Sigmoid colon (tissue), 7 donors: ENCODE results near the gene UBR3. TPM values are rescaled to one million over a fixed set of nuclear protein-coding genes. Genes with fewer than 3 reads are reported as not detected.

Experiments used
- DNase-seq: peaks from one replicate; pipeline ENCODE4 v3.0.0-alpha.2; 2019
- H3K27ac ChIP-seq, 4 donors: fragments of 200-600 bp; sonication (generic); one replicate each; pipeline ENCODE4 v1.5.1; 2016 to 2019; ENCODE audit warnings: mild to moderate bottlenecking in 1 of 4
- H3K27me3 ChIP-seq, 3 donors: fragments of 200-600 bp; sonication (generic); one replicate each; pipeline ENCODE4 v1.5.1; 2019; ENCODE audit warnings: mild to moderate bottlenecking in 1 of 3
- H3K36me3 ChIP-seq, 4 donors: fragments of 200-600 bp; sonication (generic); one replicate each; pipeline ENCODE4 v1.5.1; 2016 to 2019
- H3K4me1 ChIP-seq, 4 donors: fragments of 200-600 bp; sonication (generic); one replicate each; pipeline ENCODE4 v1.5.1; 2017 to 2019
- H3K4me3 ChIP-seq, 4 donors: fragments of 200-600 bp; sonication (generic); one replicate each; pipeline ENCODE4 v1.5.1; 2017 to 2019; ENCODE audit warnings: mild to moderate bottlenecking in 2 of 4, moderate library complexity in 1 of 4
- H3K9me3 ChIP-seq, 4 donors: fragments of 200-600 bp in 3 of 4; sonication (generic) in 3 of 4; one replicate each; pipeline versions ENCODE4 v1.5.1 to v1.6.1; 2013 to 2019
- EP300 ChIP-seq, 4 donors: sonication (generic); formaldehyde crosslinking; IDR thresholded peaks; one replicate each; pipeline ENCODE4 v1.6.1; 2017; ENCODE audit warnings: antibody characterized with exemption in 4 of 4
- POLR2A ChIP-seq, 2 donors: fragments of 450-650 bp; IDR thresholded peaks; one replicate each; pipeline ENCODE4 v1.6.1; 2016; ENCODE audit warnings: antibody characterized with exemption in 2 of 2, mild to moderate bottlenecking in 2 of 2, moderate library complexity in 2 of 2
- POLR2AphosphoS5 ChIP-seq, 4 donors: sonication (generic); formaldehyde crosslinking; IDR thresholded peaks; one replicate each; pipeline ENCODE4 v1.6.1; 2017; ENCODE audit warnings: antibody characterized with exemption in 4 of 4
- WGBS, 2 donors: extraction: QIAGEN DNeasy Blood & Tissue Kit; methylation state at CpG; one replicate each; pipeline ENCODE4 v1.1.7; 2013; 5-methylcytosine and 5-hydroxymethylcytosine counted together
- intact Hi-C: fragments of 100-400 bp; cut with DNase I; formaldehyde crosslinking; loops from one replicate; pipeline ENCODE4 v1.15.1; 2023
- polyA plus RNA-seq, 3 donors: library from polyadenylated mRNA; stranded (reverse); fragments of 200-250 nt; gene quantifications; one replicate each; pipeline ENCODE4 v1.2.3, GENCODE V29; 2013
- total RNA-seq, 4 donors: library from RNA; depleted of rRNA; stranded (reverse); fragments of >200 nt; gene quantifications; one replicate each; pipeline ENCODE4 v1.1.0, GENCODE V29; 2016
- TF ChIP-seq, protein P1 (sequence below), 4 experiments: fragments of 450-650 bp in 3 of 4; fragments of 200-600 bp in 1 of 4; IDR thresholded peaks; one replicate each; pipeline ENCODE4 v1.5.1; 2016 to 2019; ENCODE audit warnings: antibody characterized with exemption in 4 of 4, mild to moderate bottlenecking in 3 of 4, moderate library complexity in 2 of 4
- donor health status: healthy with polysubstance abuse.
- donor health status: Bipolar disorder and iron deficiency.
- donor health status: healthy.

UBR3 gene
- total and polyA plus RNA-seq, 7 donors = 4.2 to 101 (median 63.3) TPM

DNA sequence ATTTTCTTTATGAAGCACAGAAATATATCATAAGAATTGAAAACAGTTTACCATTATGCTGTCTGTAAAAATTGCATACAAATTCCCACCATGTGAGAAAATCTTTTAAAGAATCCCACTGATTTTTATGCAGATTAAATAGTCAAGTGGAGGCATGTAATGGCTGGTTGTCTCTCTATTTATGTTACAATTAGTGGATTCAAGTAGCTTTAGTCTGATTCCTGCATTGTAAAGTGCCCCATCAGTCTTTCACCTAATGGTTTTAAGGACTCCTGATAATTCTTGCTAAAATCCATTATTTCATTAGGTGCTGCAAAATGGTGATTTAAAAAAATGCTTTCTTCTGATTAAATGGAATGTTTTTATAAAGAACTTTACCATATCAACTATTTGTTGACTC, 202.3 kb downstream of the UBR3 start:
- no peak for DNase-seq
- H3K4me1 ChIP-seq = no peaks in the 10 kb centered on the region

GRCh38 chr2:170030040-170030439, 202.8 kb downstream of the UBR3 start:
- Histone ChIP-seq H3K36me3 (peaks cover 0 to 31% (median 5%) of the 10 kb centered on the region in 4 donors), H3K9me3 (no peaks in the 10 kb centered on the region), H3K4me1 (no peaks in the 10 kb centered on the region), H3K4me3 (no peak overlapping the region), H3K27me3 (no peaks in the 10 kb centered on the region), H3K27ac (no peak overlapping the region)
- TF ChIP-seq, protein P1, sequence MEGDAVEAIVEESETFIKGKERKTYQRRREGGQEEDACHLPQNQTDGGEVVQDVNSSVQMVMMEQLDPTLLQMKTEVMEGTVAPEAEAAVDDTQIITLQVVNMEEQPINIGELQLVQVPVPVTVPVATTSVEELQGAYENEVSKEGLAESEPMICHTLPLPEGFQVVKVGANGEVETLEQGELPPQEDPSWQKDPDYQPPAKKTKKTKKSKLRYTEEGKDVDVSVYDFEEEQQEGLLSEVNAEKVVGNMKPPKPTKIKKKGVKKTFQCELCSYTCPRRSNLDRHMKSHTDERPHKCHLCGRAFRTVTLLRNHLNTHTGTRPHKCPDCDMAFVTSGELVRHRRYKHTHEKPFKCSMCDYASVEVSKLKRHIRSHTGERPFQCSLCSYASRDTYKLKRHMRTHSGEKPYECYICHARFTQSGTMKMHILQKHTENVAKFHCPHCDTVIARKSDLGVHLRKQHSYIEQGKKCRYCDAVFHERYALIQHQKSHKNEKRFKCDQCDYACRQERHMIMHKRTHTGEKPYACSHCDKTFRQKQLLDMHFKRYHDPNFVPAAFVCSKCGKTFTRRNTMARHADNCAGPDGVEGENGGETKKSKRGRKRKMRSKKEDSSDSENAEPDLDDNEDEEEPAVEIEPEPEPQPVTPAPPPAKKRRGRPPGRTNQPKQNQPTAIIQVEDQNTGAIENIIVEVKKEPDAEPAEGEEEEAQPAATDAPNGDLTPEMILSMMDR (IDR thresholded peaks at IDR 0.05) = no peak
- TF ChIP-seq POLR2AphosphoS5 (IDR thresholded peaks at IDR 0.05) (no peak), POLR2A (IDR thresholded peaks at IDR 0.05) (no peak), EP300 (IDR thresholded peaks at IDR 0.05) (no peak)
- intact Hi-C loops = no loop called here
- no peak for DNase-seq
- WGBS, 2 donors = 91 to 98% methylated on average over 2 of the region's 2 CpGs

More for the DNA sequence above, 202.3 kb downstream of the UBR3 start:
- intact Hi-C loops = no loop called here
- Histone ChIP-seq H3K27ac (no peak overlapping the region), H3K36me3 (peaks cover 0 to 31% (median 5%) of the 10 kb centered on the region in 4 donors), H3K4me3 (no peak overlapping the region), H3K9me3 (no peaks in the 10 kb centered on the region), H3K27me3 (no peaks in the 10 kb centered on the region)
- TF ChIP-seq POLR2AphosphoS5 (IDR thresholded peaks at IDR 0.05) (no peak), EP300 (IDR thresholded peaks at IDR 0.05) (no peak), POLR2A (IDR thresholded peaks at IDR 0.05) (no peak)
- TF ChIP-seq, protein P1 (IDR thresholded peaks at IDR 0.05) = no peak

GRCh38 chr2:170031288-170031687, 204.0 kb downstream of the UBR3 start:
- Histone ChIP-seq H3K9me3 (no peaks in the 10 kb centered on the region), H3K27ac (no peak overlapping the region), H3K4me3 (no peak overlapping the region), H3K4me1 (no peaks in the 10 kb centered on the region), H3K27me3 (no peaks in the 10 kb centered on the region), H3K36me3 (peaks cover 0 to 31% (median 5%) of the 10 kb centered on the region in 4 donors)
- DNase-seq = no peak
- 100% methylated on average over 1 of the region's 1 CpG for WGBS, 2 donors
- TF ChIP-seq, protein P1 (IDR thresholded peaks at IDR 0.05) = no peak
- TF ChIP-seq POLR2A (IDR thresholded peaks at IDR 0.05) = no peak
- TF ChIP-seq EP300 (IDR thresholded peaks at IDR 0.05) = no peak
- no peak for TF ChIP-seq POLR2AphosphoS5 (IDR thresholded peaks at IDR 0.05)
- intact Hi-C loops = no loop called here

DNA sequence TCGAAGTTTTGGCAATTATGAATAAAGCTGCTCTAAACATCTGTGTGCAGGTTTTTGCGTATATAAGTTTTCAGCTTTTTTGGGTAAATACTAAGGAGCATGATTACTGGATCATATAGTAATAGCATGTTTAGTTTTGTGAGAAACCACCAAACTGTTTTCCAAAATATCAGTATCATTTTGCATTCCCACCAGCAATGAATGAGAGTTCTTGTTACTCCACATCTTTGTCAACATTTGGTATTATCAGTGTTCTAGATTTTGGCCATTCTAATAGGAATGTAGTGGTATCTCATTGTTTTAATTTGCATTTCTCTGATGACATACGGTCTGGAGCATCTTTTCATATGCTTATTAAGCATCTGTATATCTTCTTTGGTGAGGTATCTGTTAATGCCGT, 207.3 kb downstream of the UBR3 start:
- Histone ChIP-seq H3K9me3 (no peaks in the 10 kb centered on the region), H3K4me1 (no peaks in the 10 kb centered on the region), H3K27ac (no peak overlapping the region), H3K27me3 (no peaks in the 10 kb centered on the region), H3K36me3 (peaks cover 0 to 22% (median 4%) of the 10 kb centered on the region in 4 donors), H3K4me3 (no peak overlapping the region)
- 72 to 74% methylated on average over 4 of the region's 4 CpGs for WGBS, 2 donors
- TF ChIP-seq POLR2A (IDR thresholded peaks at IDR 0.05) = no peak
- TF ChIP-seq POLR2AphosphoS5 (IDR thresholded peaks at IDR 0.05) = no peak
- TF ChIP-seq, protein P1 (IDR thresholded peaks at IDR 0.05) = no peak
- no peak for TF ChIP-seq EP300 (IDR thresholded peaks at IDR 0.05)
- DNase-seq = no peak
- intact Hi-C loops = no loop called here

DNA sequence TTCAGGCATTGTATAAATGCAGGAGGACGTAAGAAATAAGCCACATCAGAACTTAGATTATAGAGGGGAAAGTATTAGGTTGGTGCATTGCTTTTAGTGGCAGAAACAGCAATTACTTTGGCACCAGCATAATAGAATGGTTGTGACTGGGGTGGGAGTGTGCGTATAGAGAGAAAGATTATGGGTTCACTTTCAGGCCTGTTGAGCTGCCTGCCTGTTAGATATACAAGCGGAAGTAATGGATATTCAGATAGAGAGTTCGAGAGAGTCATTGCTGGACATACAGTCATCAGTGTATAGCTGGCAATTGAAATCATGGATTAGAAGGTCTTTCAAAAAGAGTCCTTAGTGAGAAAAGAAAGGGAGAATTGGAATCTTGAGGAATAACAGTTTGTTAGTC, 211.5 kb downstream of the UBR3 start:
- Histone ChIP-seq H3K9me3 (no peaks in the 10 kb centered on the region), H3K4me3 (no peak overlapping the region), H3K27me3 (no peaks in the 10 kb centered on the region), H3K27ac (no peak overlapping the region), H3K4me1 (no peaks in the 10 kb centered on the region), H3K36me3 (peaks cover 0 to 12% (median 0%) of the 10 kb centered on the region in 4 donors)
- intact Hi-C loops = no loop called here
- TF ChIP-seq EP300 (IDR thresholded peaks at IDR 0.05) (no peak), POLR2AphosphoS5 (IDR thresholded peaks at IDR 0.05) (no peak), POLR2A (IDR thresholded peaks at IDR 0.05) (no peak)
- TF ChIP-seq, protein P1 (IDR thresholded peaks at IDR 0.05) = no peak
- WGBS, 2 donors = 96% methylated on average over 4 of the region's 4 CpGs
- DNase-seq = no peak
